NCI-H2196 treated with DMSO at 0.1 percent for 48 hours (cell line): ENCODE measurements around the gene OR14I1.

Experiments used
- DNase-seq: peaks from one replicate; lab custom pipeline; 2025; ENCODE audit not compliant: unreplicated experiment; lab: John Stamatoyannopoulos, UW

The OR14I1 gene

DNA sequence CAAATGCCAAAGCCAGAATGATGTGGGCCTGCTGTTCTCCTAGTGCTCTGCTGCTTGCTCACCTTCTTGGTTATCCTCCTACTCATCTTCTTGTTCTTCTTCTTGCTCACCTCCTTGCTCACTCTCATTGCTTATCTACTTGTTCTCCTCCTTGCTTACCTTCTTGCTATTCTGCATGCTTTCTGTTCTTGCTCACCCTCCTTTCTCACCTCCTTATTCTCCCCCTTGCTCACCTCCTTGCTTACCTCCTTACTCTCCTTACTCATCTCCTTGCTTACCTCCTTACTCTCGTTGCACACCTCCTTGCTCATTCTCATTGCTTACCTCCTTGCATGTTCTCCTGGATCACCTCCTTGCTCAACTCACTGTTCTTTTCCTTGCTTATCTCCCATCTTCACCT lies at the start of gene OR14I1:
OR14I1 (minus strand) TSS at position 53 of the 400 bp plus-strand sequence.
- no peak for DNase-seq

DNA sequence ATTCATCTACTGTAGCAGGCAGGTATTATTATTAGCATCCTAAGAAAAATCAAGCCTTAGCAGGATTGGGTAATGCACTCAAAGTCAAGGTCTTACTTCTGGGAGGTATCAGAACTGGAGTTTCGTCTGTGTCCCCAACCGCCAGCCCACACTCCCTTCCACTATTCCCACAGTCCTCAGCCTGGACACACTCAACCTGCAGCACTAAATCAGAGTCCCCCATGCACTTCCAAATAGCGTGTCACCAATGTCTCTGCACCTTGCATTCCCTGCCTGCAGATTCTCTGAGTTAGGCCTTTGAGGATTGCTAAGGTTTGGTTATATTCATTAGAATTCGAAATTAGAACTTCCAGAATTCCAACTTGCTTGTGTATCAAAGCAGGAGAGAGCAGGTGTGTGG lies 49.1 kb upstream of the OR14I1 start:
- no peak for DNase-seq

DNA sequence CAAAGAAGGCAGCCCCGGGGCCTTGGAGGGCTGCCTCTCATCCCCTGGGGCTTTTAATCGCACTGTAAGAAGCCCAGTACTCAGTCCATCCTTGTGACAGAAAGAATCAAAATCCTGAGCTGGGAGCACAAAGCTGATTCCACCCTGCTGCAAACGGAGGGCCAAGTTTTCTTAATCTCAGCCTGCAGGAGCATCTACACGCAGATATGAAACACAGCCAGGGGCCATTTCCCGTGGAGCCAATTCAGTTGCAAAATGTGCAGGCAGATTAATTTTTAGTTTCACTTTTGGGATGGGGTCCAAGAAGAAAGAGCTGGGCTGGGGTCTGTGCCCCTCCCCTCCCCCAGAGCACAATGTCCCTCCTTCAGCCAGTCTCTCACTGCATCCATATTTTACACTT lies 48.6 kb upstream of the OR14I1 start:
- no peak for DNase-seq

DNA sequence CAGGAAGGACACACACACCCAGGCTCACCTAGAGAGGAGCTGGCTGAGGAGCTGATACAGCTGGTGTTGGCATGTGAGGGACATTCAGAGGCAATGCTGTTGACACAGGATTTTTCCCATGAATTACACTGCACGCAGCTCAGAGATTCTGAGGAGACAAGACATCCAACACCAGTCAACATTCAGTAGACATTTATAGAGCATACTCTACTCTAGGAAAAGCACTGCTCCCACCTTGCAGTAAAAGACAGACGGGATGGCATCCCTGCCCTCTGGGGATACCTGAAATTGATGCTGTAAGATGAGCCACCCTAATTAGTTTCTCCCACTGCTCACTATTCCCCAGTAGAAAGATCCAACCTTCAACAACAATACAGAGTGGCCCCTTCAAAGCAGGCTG lies 47.9 kb upstream of the OR14I1 start:
- no peak for DNase-seq

DNA sequence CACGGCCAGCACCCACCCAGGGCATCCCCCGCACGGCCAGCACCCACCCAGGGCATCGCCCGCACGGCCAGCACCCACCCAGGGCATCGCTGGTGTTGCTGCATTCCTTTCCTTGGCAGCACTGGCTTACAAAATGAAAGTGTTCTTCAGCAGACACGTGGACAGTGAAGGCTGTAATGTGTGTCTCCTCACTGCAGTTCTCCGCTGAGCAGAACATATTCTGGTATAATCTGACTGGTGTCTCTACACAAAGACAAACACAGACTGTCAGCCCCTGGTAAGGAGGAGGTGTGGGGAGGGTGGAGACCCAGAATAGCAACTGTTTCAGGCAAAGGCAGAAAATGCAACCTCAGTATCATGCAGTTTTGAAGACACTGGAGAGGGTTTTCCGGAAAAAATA lies 45.6 kb upstream of the OR14I1 start:
- DNase-seq = no peak

DNA sequence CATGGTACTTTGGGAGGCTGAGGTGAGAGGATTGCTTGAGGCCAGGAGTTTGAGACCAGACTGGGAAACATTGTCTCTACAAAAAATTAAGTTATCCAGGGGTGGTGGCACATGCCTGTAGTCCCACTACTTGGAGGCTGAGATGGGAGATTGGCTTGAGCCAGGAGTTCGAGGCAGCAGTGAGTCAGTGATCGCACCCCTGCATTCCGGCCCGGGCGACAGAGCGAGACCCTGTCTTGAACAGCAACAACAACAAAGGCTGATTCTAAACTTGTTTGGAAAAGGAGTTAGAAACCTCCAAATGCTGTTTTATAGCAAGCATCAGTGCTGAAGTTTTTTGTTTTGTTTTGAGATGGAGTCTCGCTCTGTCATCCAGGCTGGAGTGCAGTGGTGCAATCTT lies 38.3 kb upstream of the OR14I1 start:
- no peak for DNase-seq

DNA sequence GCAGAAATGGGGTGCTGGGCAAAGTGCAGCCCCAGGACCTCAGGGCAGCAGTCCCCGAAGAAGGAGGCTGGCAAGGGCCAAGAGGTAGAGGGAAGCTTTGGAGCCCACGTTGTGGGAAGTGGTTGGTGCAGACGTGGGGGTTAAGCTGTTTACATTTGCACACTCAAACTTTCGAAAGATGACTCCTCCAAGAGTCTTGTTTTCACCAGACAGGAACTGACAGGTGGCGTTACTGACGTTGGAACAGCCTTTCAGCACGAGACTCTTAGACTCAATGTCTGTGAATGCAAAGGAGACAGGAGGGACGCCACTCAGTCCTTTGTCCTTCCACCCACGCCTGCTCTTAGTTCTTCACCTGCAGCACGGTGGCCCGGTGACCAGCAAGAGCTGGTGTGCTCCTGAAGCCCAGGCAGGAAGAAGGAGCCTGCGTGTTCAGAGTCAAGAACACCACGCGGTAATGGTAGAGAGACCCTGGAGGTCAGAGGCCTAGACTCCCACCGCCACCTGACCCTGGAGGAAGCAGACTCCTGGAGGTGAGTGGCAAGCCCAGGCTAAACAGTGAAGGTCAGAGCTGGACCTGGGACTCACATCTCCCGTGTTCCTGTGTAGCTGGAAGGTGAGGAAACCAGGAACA lies 37.1 kb upstream of the OR14I1 start:
- DNase-seq = no peak

DNA sequence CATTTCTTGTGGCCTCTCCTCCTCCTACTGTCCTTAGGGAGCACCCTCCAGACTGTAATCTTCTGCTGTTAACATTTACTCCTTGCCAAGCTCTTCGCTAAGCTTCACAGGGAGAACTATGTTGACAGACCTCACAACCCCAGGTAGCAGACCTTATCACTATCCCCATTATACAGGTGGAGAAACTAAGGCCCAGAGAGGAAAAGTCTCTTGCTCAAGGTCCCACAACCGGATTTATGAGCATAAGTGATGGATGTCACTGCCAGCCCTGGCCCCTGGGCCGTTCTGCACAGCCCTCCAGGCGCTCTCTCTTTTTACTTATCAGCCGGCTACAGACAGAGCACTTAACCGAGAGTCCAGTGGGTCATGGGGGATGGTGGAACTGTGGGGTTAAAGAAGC lies 34.9 kb upstream of the OR14I1 start:
- DNase-seq = no peak

DNA sequence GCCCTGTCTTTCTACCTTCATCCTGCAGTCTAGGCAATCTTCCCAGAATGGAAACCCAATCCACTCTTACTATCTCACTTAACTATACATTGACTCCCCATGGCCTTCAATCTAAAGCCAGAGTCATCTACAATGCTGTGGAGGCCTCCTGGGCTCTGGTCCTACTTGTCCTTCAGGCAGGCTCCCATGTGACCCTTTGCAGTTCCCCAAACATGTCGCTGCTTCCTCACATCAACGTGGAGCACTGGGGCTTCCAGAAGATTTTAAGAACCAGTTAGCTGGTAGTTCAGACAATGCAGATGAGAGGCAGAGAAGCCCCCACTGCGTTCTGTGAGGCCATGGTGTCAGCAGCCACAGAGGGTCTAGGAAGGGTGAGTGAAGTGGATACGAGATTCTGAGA lies 34.4 kb upstream of the OR14I1 start:
- no peak for DNase-seq

DNA sequence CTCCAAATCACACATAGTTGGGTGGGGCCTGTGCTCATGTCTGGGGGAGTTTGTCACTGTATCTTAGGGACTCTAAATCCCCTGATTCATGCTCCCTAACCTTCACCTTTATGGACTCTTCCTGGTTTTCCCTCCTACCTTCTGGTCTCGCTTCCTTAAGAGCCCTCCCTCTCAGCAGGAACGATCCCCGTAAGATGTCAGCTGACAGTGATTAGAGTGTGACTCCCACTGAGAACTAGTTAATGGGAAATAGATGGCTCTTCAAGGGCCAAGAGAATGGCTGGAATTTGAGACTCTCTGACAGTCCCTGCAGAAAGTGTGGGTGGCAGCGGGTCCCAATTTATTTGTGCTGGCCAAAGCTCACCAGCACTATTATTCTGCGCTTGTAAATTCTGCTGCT lies 31.0 kb upstream of the OR14I1 start:
- no peak for DNase-seq

DNA sequence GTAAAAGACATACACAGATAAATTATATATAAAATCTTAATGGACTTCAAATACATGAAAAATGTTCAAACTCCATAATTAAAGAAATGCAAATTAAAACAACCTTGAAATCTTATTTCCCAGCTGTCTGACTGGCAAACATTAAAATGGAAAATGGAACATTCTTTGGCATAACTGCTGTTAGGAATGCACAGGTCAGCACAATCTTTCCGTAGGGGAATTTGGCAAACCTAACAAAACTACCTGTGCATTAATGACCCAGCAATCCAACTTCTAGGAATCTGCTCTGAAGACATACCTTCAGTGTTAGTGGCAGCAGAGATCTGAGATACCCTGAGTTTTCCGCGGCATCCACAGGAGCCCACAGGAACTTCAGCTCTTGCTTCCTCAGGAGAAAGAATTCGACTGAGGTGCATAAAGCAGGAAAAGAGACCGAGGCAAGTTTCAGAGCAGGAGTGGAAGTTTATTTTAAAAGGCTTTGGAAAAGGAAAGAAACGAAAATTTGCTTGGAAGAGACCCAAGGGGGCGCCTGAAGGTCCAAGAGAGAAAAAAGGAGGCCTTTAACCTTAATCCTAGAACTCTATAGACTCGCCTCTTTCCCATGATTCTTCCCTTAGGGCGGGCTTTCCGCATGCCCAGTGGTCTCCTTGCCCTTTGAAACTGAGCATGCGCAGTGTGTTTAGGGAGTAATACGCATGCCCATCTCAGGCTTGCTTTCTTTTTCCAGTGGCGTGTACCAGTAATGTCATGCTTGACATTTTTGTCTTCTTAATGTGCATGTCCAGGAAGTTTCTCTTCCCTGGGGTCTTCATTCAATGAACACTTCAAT lies 28.2 kb upstream of the OR14I1 start:
- no peak for DNase-seq

DNA sequence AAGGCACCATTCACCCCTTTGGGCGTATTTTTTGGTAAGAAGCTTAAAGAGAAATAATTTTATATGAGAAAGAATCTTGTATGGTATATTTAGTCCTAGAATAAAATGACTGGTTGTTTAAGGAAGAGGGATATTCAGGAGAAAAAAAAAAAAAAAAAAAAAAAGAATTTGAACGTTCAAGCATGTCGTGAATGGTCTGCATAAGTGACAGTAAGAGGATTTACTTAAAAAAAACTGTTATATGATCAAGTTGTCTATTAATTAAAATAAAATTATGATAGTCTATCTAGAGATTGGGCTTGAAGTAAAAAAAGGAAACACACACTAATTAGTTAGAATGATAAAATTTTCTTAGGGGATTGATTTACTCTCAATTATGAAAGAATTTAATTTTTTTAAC lies 11.7 kb upstream of the OR14I1 start:
- no peak for DNase-seq

DNA sequence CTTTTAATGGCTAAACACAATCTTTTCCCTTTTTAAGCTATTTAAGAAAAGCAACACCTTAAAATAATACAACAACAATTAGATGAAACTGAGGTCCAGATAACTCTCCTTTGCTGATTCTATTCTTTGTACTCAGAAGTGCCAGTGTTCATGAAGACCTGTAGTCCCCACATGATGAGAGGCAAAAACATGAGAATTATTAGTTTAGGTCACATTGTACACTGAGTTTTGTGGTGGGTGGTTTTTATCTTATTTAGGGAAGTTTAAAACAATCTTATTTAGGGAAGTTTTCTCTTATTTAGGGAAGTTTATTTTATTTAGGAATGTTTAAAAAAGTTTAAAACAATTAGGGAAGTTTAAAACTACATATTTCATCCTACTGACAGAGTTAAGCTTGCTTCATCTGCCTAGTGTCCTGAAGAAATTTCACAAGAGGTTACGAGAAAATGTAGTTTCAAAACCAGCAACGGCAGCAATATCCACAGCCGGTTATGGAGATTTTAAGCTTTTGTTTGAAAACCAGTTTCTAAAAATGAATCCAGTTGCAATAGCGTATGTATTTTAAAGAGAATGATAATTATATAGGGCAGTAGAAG lies 7.8 kb upstream of the OR14I1 start:
- no peak for DNase-seq

DNA sequence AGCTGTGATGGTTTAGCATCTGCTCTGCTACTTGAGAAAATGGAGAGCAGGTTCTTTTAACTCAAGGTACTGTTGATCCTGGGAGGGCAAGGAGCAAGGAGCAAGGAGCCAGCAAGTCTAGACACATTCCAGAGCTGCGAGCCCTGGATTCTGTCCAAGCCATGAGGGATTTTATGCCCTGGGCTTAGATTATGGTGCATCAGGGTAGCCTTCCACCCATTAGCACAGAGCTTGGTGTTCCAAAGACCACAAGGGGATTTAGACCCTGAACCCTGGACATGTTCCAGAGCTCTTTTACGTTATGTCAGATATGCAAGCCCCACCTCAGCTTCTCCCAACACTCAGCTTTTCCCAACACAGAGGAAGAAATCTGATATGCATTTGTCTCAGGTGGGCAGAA lies 2.0 kb upstream of the OR14I1 start:
- DNase-seq = no peak

DNA sequence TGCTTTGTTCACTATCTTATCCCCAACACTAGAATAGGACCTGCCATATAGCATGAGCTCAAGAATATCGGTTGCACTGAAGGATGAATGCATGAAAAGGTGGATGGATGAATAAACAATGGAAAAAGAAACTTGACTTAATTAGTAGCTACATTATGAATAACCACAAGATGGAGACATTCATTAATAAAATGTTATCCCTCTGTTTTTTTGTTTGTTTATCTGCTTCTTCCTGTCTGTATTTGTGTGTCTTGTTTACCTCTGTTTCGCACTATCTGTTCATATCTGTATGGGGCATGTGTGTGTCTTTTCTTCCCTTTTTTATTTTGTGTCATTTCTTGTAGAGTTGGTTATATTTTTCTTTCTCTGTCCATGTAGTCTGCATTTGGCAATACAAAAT lies 1.1 kb upstream of the OR14I1 start:
- no peak for DNase-seq

DNA sequence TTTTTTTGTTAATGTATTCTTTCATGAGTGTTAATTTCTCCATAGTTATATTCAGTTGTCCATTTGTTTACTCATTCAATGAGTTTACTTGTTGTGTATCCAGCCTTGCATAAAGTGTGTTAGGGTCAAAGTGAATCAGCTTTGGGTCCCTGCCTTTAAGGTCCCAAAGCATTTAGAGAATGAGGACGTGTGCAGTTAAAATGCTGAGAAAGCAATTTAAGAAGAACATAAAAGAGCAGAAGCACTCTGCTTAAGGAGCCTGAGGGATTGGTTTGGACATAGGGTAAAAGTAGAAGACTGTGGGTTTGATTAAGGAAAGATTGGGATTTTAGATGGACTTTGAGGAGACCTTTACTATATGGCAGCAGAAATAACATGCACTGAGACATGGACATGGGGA lies 3.5 kb downstream of the OR14I1 start:
- no peak for DNase-seq

DNA sequence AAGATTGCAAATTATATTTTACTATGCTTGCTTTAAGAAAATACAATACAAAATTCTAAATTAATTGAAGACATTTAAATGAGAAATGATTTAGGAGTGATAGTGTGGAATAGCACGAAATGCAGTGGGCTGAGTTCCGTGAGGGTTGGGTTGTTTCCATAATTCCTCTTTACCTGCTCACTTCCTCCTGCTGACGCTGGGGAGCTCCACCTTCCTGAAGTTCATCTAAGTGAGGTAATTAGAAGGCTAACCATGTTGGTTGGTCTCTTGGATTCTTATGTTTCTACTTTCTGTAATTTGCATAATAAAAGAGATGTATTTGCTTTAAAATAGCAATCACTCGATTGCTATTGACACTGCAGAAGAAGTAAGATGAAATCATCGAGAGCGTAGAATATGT lies 4.7 kb downstream of the OR14I1 start:
- no peak for DNase-seq

DNA sequence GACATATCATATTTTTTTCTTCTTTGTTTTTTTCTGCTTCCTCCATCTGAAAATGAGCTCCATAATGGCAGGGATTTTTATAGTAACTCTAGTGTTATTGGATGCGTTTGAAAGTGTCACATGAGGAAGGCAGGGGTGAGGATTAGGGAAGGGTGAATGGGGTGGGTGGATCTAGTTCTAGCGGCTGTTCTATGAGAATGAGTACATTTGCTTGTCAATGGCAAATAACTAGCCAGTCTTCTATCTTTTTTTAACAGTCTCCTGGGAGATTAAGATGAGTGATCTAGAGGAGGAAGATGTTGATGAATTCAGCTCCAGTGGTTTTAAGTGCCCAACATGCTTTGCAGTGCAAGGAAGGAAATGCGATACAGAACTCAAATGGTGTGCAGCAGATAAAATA lies 5.8 kb downstream of the OR14I1 start:
- no peak for DNase-seq

DNA sequence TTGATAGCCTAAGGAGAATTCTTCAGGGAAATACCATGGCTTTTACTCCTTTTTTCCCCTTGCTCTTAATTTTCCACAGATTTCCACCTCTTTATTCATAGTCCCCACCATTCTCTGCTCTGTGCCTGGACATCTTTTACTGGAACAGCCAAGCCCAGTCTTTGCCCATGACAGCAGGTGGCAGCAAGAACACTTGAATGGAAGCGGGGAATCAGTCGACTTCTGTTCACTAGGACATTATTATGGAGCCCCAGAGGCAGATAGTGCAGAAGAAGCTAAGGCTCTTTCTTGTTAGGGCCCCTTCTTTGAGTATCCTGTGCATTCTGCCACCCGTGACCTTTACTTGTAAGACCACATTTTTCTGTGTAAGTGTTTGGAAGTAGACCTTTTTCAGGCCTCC lies 6.3 kb downstream of the OR14I1 start:
- DNase-seq = no peak

DNA sequence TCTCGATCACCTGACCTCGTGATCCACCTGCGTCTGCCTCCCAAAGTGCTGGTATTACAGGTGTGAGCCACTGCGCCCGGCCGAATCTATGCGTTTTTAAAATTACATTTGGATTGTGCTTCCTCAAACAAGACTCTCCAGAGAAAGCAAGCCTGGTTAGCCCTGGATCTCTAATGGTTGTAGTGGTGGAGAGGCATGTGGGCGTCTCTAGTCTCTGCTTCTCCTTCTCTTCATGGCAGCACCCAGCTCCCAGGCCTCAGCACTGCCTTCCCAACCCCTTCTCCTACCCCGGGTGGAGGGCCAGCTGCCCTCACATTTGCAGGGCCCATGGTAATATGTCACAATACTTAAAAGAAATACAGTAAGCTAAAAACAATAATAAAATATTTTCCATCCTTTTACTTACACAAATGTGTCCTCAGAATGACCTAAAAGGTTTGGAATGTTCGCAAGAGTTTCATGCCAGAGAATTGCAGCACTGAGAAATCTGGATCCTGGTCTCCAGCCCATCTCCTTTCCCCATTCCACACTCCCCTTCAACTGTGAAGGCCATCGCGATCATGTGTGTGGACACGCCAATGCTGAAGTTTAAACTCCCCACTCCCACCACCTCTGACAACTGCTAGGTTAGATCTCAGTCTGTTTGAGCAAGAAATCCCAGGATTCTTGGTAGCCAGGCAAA lies 7.0 kb downstream of the OR14I1 start:
- DNase-seq = no peak

DNA sequence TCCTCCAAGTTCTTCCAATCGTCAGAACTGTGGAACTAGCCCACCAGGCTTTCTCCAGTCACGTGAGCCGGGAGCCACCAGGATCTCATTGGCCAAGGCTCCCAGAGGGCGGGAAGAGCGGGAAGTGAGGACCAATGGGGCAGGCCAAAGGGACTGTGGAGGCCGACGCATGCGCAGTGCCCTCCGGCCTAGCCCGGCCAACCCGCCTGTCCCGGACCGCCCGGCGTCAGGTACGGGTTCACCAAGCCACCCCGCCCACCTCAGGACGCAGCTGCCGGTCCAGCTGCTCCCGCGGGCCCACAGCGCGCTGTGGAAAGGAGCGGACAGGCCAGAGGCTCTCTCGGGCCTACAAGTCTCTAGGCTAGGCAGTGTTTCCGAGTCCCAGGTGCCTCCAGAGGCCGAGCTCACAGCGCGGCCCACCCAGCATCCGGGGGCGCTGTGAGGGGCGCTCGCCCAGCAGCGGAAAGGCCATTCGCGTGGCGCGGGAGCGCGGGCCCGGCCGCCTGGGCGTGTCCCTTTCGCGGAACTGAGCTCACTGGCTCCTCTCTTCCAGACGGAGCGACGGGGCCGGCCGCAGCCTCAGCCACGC lies 10.9 kb downstream of the OR14I1 start:
- no peak for DNase-seq
